Memory B cell (primary cell): ENCODE results near the gene BTBD8.
"Not testable (repeated sequence)": the region's sequence is repeated elsewhere in the genome, so short reads cannot be mapped to it uniquely, and the experiment has no call there.

Experiments
- ATAC-seq: fragments of 150-1000 bp; cut with Tn5 transposase; 2 replicates; pipeline ENCODE4 v1.10.0; 2021; ENCODE audit warnings: low read depth, mild to moderate bottlenecking, moderate library complexity
- DNase-seq, 2 donors: peaks; one replicate each; pipeline ENCODE4 v3.0.0; 2022; ENCODE audit warnings: low spot score in 2 of 2
- H3K27ac Mint-ChIP-seq: one replicate; pipeline ENCODE4 v1.8.0; 2022; ENCODE audit warnings: mild to moderate bottlenecking, moderate library complexity, mixed read lengths
- H3K27me3 Mint-ChIP-seq: one replicate; pipeline ENCODE4 v1.8.0; 2022; ENCODE audit warnings: mixed read lengths
- H3K36me3 Mint-ChIP-seq: one replicate; pipeline ENCODE4 v1.8.0; 2022; ENCODE audit warnings: mild to moderate bottlenecking, mixed read lengths
- H3K4me1 Mint-ChIP-seq: one replicate; pipeline ENCODE4 v1.8.0; 2022; ENCODE audit warnings: mixed read lengths
- H3K4me3 Mint-ChIP-seq: one replicate; pipeline ENCODE4 v1.8.0; 2022; ENCODE audit warnings: mild to moderate bottlenecking, moderate library complexity, mixed read lengths
- H3K9me3 Mint-ChIP-seq: one replicate; pipeline ENCODE4 v1.8.0; 2022; ENCODE audit warnings: mixed read lengths

BTBD8 gene

GRCh38 chr1:92080128-92080985, at the start of gene BTBD8:
Gene BTBD8 (plus strand): TSS chr1:92080345. CDS start chr1:92080572, 227 bp downstream.
- Mint-ChIP-seq H3K27me3 (peaks cover 3% of the 10 kb centered on the region), H3K4me3 (peak within 1 kb of the TSS; percentile 98), H3K27ac (peak within 1 kb of the TSS; percentile 56), H3K9me3 (peaks cover 4% of the 10 kb centered on the region), H3K36me3 (peaks cover 8% of the 10 kb centered on the region), H3K4me1 (peaks cover 2% of the 10 kb centered on the region)
- ATAC-seq (peak; percentile 94), DNase-seq (peak; percentile 72 to 76)

- Mint-ChIP-seq H3K4me1 (peaks cover 3% of the 10 kb centered on the region), H3K4me3 (peak overlapping the region; percentile 46), H3K27ac (no peak overlapping the region), H3K9me3 (no peaks in the 10 kb centered on the region), H3K27me3 (peaks cover 17% of the 10 kb centered on the region), H3K36me3 (no peaks in the 10 kb centered on the region)
- DNase-seq (no peak), ATAC-seq (no peak)
These were observed 49.5 kb upstream of the BTBD8 start for GRCh38 chr1:92030656-92031107.

GRCh38 chr1:92031281-92032110, 48.6 kb upstream of the BTBD8 start:
- Mint-ChIP-seq H3K4me3 (no peak overlapping the region), H3K27me3 (peaks cover 19% of the 10 kb centered on the region), H3K9me3 (no peaks in the 10 kb centered on the region), H3K4me1 (peaks cover 3% of the 10 kb centered on the region), H3K27ac (no peak overlapping the region), H3K36me3 (no peaks in the 10 kb centered on the region)
- no peak for ATAC-seq
- DNase-seq = no peak

GRCh38 chr1:92037400-92037799, 42.7 kb upstream of the BTBD8 start:
- ATAC-seq (no peak), DNase-seq (no peak)
- Mint-ChIP-seq H3K27me3 (peaks cover 12% of the 10 kb centered on the region), H3K9me3 (no peaks in the 10 kb centered on the region), H3K36me3 (no peaks in the 10 kb centered on the region), H3K4me1 (no peaks in the 10 kb centered on the region), H3K27ac (no peak overlapping the region), H3K4me3 (no peak overlapping the region)

- Mint-ChIP-seq H3K4me1 (no peaks in the 10 kb centered on the region), H3K27ac (no peak overlapping the region), H3K9me3 (no peaks in the 10 kb centered on the region), H3K27me3 (peaks cover 10% of the 10 kb centered on the region), H3K4me3 (no peak overlapping the region), H3K36me3 (no peaks in the 10 kb centered on the region)
- DNase-seq = no peak
- no peak for ATAC-seq
These were observed 41.3 kb upstream of the BTBD8 start for GRCh38 chr1:92038695-92039346.

- Mint-ChIP-seq H3K9me3 (no peaks in the 10 kb centered on the region), H3K36me3 (no peaks in the 10 kb centered on the region), H3K4me3 (no peak overlapping the region), H3K27me3 (peaks cover 8% of the 10 kb centered on the region), H3K4me1 (no peaks in the 10 kb centered on the region), H3K27ac (no peak overlapping the region)
- DNase-seq = no peak
- no peak for ATAC-seq
These were observed 39.2 kb upstream of the BTBD8 start for GRCh38 chr1:92040971-92041370.

GRCh38 chr1:92043621-92044020, 36.5 kb upstream of the BTBD8 start:
- Mint-ChIP-seq H3K36me3 (no peaks in the 10 kb centered on the region), H3K4me1 (no peaks in the 10 kb centered on the region)

GRCh38 chr1:92045766-92046495, 34.2 kb upstream of the BTBD8 start:
- H3K4me3 Mint-ChIP-seq = no peak overlapping the region
- H3K27me3 Mint-ChIP-seq = no peaks in the 10 kb centered on the region
- no peaks in the 10 kb centered on the region for H3K36me3 Mint-ChIP-seq
- no peak overlapping the region for H3K27ac Mint-ChIP-seq
- DNase-seq (no peak), ATAC-seq (no peak)
- no peaks in the 10 kb centered on the region for H3K4me1 Mint-ChIP-seq
- no peaks in the 10 kb centered on the region for H3K9me3 Mint-ChIP-seq

More at GRCh38 chr1:92043621-92044020, 36.5 kb upstream of the BTBD8 start:
- ATAC-seq = no peak
- Mint-ChIP-seq H3K9me3 (no peaks in the 10 kb centered on the region), H3K4me3 (no peak overlapping the region), H3K27ac (no peak overlapping the region), H3K27me3 (peaks cover 3% of the 10 kb centered on the region)
- DNase-seq = no peak

GRCh38 chr1:92051948-92052347, 28.2 kb upstream of the BTBD8 start:
- H3K27me3 Mint-ChIP-seq = peaks cover 6% of the 10 kb centered on the region
- H3K36me3 Mint-ChIP-seq = no peaks in the 10 kb centered on the region
- ATAC-seq (no peak), DNase-seq (no peak)
- H3K4me1 Mint-ChIP-seq = no peaks in the 10 kb centered on the region
- H3K9me3 Mint-ChIP-seq = no peaks in the 10 kb centered on the region
- no peak overlapping the region for H3K27ac Mint-ChIP-seq
- H3K4me3 Mint-ChIP-seq = no peak overlapping the region

- H3K27me3 Mint-ChIP-seq = peaks cover 2% of the 10 kb centered on the region
- no peak overlapping the region for H3K4me3 Mint-ChIP-seq
- no peak for ATAC-seq
- H3K27ac Mint-ChIP-seq = no peak overlapping the region
- H3K9me3 Mint-ChIP-seq = no peaks in the 10 kb centered on the region
- no peaks in the 10 kb centered on the region for H3K4me1 Mint-ChIP-seq
- DNase-seq = no peak
- no peaks in the 10 kb centered on the region for H3K36me3 Mint-ChIP-seq
These were observed 15.1 kb upstream of the BTBD8 start for GRCh38 chr1:92065042-92065441.

- no peak for DNase-seq
- no peak for ATAC-seq
- Mint-ChIP-seq H3K36me3 (no peaks in the 10 kb centered on the region), H3K9me3 (no peaks in the 10 kb centered on the region), H3K27me3 (peaks cover 2% of the 10 kb centered on the region), H3K27ac (no peak overlapping the region), H3K4me1 (no peaks in the 10 kb centered on the region), H3K4me3 (no peak overlapping the region)
These were observed 13.8 kb upstream of the BTBD8 start for GRCh38 chr1:92066321-92066720.

GRCh38 chr1:92070892-92071291, 9.3 kb upstream of the BTBD8 start:
- no peaks in the 10 kb centered on the region for H3K4me1 Mint-ChIP-seq
- no peak overlapping the region for H3K4me3 Mint-ChIP-seq
- no peak for ATAC-seq
- no peaks in the 10 kb centered on the region for H3K36me3 Mint-ChIP-seq
- no peak for DNase-seq
- H3K27ac Mint-ChIP-seq = no peak overlapping the region
- H3K9me3 Mint-ChIP-seq = no peaks in the 10 kb centered on the region
- H3K27me3 Mint-ChIP-seq = peaks cover 2% of the 10 kb centered on the region

- H3K27ac Mint-ChIP-seq, ATAC-seq, H3K27me3 Mint-ChIP-seq, H3K4me3 Mint-ChIP-seq, H3K4me1 Mint-ChIP-seq, DNase-seq, H3K9me3 Mint-ChIP-seq, H3K36me3 Mint-ChIP-seq: not testable (repeated sequence)
These were observed 5.7 kb upstream of the BTBD8 start for GRCh38 chr1:92074446-92074845.
